ENCODE results near the gene LDHA. TPM values are rescaled to one million over a fixed set of nuclear protein-coding genes. Genes with fewer than 3 reads are reported as not detected.

LDHA gene
- total RNA-seq, 2 donors from 2014 or later: 94.6 to 147 TPM

- Histone ChIP-seq H3K27me3 (no peaks in the 10 kb centered on the region), H3K9me3 (no peaks in the 10 kb centered on the region), H3K4me1 (no peaks in the 10 kb centered on the region), H3K27ac (no peak overlapping the region), H3K4me3 (no peak overlapping the region), H3K36me3 (replicated peaks in 1 of 2; ENCODE audit: insufficient read depth in 1 of 2, low read depth in 2 of 2) (no peaks in the 10 kb centered on the region)
- ATAC-seq (no peak), DNase-seq (no peak)
- intact Hi-C loops (cut with DNase I): no loop called here
- TF ChIP-seq POLR2A (IDR thresholded peaks at IDR 0.05) (no peak), CTCF (IDR thresholded peaks at IDR 0.05) (no peak)
- 52 to 66% methylated on average over 3 of the region's 3 CpGs for WGBS, 2 donors
Measured at GRCh38 chr11:18416459-18416858, 22.1 kb downstream of the LDHA start.

DNA sequence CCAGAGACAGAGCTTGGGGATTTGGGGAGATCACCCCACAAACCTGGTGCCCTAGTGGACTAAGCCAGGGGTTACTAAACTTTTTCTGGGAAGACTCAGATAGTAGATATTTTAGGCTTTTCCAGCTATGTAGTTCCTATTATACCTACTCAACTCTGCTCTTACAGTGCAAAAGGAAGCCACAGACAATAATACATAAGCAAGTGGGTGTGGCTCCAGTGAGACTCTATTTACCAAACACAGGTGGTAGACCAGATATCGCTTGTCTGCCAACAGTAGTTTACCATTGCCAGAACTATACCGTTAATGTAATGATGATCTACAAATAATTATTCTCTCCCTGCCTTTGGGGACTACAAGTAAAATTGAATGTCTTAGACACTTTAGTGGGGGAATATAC is 24.7 kb downstream of the LDHA start:
- DNase-seq (no peak), ATAC-seq (no peak)
- 66 to 68% methylated on average over 2 of the region's 2 CpGs for WGBS, 2 donors
- H3K4me1 ChIP-seq: no peaks in the 10 kb centered on the region
- H3K36me3 ChIP-seq (replicated peaks in 1 of 2; ENCODE audit: insufficient read depth in 1 of 2, low read depth in 2 of 2): no peaks in the 10 kb centered on the region
- no peak for TF ChIP-seq CTCF (IDR thresholded peaks at IDR 0.05)
- TF ChIP-seq POLR2A (IDR thresholded peaks at IDR 0.05): no peak
- no peak overlapping the region for H3K27ac ChIP-seq
- no peaks in the 10 kb centered on the region for H3K9me3 ChIP-seq
- intact Hi-C loops (cut with DNase I): no loop called here
- no peaks in the 10 kb centered on the region for H3K27me3 ChIP-seq
- no peak overlapping the region for H3K4me3 ChIP-seq

DNA sequence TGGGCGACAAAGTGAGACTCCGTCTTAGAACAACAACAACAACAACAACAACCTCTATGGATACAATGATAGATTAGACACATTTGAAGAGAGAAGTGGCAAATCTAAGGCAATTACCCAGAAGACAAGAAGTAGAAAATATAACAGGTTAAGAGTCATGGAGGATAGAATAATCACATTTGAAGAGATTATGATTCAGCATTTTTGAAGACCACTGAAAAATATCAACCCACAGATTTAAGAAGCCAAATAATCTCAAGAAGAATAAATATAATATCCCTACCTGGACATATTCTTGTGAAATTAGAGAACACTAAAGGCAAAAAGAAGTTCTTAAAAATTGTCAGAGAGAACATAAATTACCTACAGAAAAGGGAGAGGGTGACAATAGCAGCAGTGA is 25.7 kb downstream of the LDHA start:
- no peak for DNase-seq
- WGBS, 2 donors: 87 to 91% methylated on average over 2 of the region's 2 CpGs
- H3K27me3 ChIP-seq: no peaks in the 10 kb centered on the region
- no peaks in the 10 kb centered on the region for H3K36me3 ChIP-seq (replicated peaks in 1 of 2; ENCODE audit: insufficient read depth in 1 of 2, low read depth in 2 of 2)
- no peaks in the 10 kb centered on the region for H3K4me1 ChIP-seq
- H3K9me3 ChIP-seq: no peaks in the 10 kb centered on the region
- ATAC-seq: no peak
- intact Hi-C loops (cut with DNase I): no loop called here
- no peak overlapping the region for H3K27ac ChIP-seq
- no peak overlapping the region for H3K4me3 ChIP-seq
- TF ChIP-seq POLR2A (IDR thresholded peaks at IDR 0.05) (no peak), CTCF (IDR thresholded peaks at IDR 0.05) (no peak)

DNA sequence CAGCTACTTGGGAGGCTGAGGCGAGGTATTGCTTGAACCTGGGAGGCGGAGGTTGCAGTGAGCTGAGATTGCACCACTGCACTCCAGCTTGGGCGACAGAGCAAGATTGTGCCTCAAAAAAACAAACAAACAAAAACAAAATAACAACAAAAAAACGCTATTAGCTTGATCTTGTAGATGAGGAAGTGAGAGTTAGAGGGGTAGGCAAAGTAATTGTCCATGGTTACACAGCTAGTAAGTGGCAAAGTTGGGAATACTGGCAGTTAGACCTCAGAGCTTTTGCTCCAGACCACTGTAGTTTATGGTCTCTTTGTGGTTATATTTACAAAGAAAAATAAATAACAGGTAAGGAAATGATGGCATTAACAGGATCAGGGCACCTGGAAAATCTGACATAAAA is 32.9 kb downstream of the LDHA start:
- H3K27me3 ChIP-seq: no peaks in the 10 kb centered on the region
- ATAC-seq (no peak), DNase-seq (no peak)
- no peak overlapping the region for H3K27ac ChIP-seq
- intact Hi-C loops (cut with DNase I): no loop called here
- no peaks in the 10 kb centered on the region for H3K9me3 ChIP-seq
- TF ChIP-seq CTCF (IDR thresholded peaks at IDR 0.05) (no peak), POLR2A (IDR thresholded peaks at IDR 0.05) (no peak)
- no peaks in the 10 kb centered on the region for H3K4me1 ChIP-seq
- H3K36me3 ChIP-seq (replicated peaks in 1 of 2; ENCODE audit: insufficient read depth in 1 of 2, low read depth in 2 of 2): no peaks in the 10 kb centered on the region
- H3K4me3 ChIP-seq: no peak overlapping the region
- WGBS, 2 donors: 65 to 71% methylated on average over 4 of the region's 4 CpGs

GRCh38 chr11:18429332-18429731 is 35.0 kb downstream of the LDHA start:
- no peak for DNase-seq
- ATAC-seq: no peak
- no peak for TF ChIP-seq POLR2A (IDR thresholded peaks at IDR 0.05)
- no peak for TF ChIP-seq CTCF (IDR thresholded peaks at IDR 0.05)
- Histone ChIP-seq H3K4me1 (no peaks in the 10 kb centered on the region), H3K36me3 (replicated peaks in 1 of 2; ENCODE audit: insufficient read depth in 1 of 2, low read depth in 2 of 2) (no peaks in the 10 kb centered on the region), H3K27ac (no peak overlapping the region), H3K4me3 (no peak overlapping the region), H3K27me3 (no peaks in the 10 kb centered on the region), H3K9me3 (no peaks in the 10 kb centered on the region)
- 79 to 81% methylated on average over 5 of the region's 5 CpGs for WGBS, 2 donors
- intact Hi-C loops (cut with DNase I): no loop called here

Measured in body of pancreas (tissue), 4 donors.